Rectal smooth muscle tissue (tissue), 1 donor: ENCODE measurements around the gene EDRF1.
"Not testable (repeated sequence)": the region's sequence is repeated elsewhere in the genome, so short reads cannot be mapped to it uniquely, and the experiment has no call there.

Experiments used
- H3K27ac ChIP-seq: one replicate; pipeline ENCODE4 v1.7.0; 2013; ENCODE audit warnings: low read depth, low read length, inconsistent platforms
- H3K27me3 ChIP-seq: one replicate; pipeline ENCODE4 v1.7.0; 2013; ENCODE audit warnings: low read length; ENCODE audit not compliant: control insufficient read depth, insufficient read depth
- H3K36me3 ChIP-seq: one replicate; pipeline ENCODE4 v1.7.0; 2013; ENCODE audit warnings: low read length; ENCODE audit not compliant: control insufficient read depth, insufficient read depth
- H3K4me1 ChIP-seq: one replicate; pipeline ENCODE4 v1.7.0; 2013; ENCODE audit warnings: low read length; ENCODE audit not compliant: control insufficient read depth, insufficient read depth
- H3K4me3 ChIP-seq: one replicate; pipeline ENCODE4 v1.7.0; 2013; ENCODE audit warnings: low read length
- H3K9ac ChIP-seq: one replicate; pipeline ENCODE4 v1.7.0; 2013; ENCODE audit warnings: low read length

The EDRF1 gene

DNA sequence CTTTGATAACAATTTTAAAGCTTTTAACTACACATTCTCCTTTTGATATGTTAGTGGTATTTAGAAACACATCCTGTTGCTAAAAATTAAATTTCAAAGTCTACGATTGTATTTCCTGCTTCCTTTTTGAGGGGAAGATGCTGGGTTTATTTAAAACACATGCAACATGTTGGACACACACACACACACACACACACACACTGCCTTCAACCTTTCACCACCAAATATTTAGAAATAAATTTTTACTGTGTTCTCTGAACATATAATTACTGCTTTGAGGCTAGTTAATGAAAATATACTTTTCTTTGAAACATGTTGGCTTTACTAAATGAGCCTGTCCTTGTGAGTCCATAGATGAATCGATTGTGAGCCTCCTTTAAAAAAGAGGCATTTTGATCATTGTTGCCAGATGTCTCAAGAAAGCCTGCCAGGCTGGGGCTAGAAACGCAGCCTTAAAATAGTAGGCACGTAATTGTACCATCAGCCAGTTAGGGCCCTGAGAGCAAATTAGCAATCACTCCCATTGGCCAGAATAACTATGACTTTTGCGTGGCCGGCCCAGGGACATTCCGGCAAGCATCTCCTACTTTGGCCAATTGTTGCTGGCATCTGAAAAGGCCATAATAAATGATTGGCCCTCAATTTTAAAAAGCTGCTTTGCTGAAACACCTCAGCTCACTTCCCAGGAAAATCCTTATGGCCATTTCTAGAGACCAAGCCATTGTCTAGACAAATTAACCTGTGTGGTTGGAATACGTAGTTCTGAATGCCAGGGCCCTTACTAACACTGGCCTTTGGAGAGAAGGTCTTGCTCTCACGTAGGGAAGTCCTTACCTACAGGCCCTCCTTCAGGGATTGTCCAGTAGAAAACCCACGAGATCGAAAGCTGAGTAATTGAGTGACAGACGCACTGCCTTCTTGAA is 26.6 kb upstream of the EDRF1 start:
- Histone ChIP-seq H3K4me3 (no peak overlapping the region), H3K27me3 (peaks cover 4% of the 10 kb centered on the region), H3K9ac (no peak overlapping the region), H3K27ac (no peak overlapping the region), H3K36me3 (no peaks in the 10 kb centered on the region), H3K4me1 (no peaks in the 10 kb centered on the region)

DNA sequence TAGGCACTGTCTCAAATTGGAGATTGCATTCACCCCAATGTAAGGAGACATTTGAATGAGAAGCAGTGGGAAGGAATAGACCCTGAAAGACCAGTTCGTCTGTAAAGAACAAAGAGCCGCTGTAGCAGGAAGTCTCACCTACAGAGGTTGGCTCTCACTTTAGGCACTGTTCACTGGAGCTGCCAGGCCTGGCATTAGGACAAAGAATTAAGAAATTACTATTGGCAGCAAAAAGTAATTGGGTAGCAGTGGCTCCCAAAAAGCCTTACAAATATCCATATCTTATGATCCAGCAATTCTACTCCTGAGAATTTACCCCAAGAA is 26.0 kb upstream of the EDRF1 start:
- H3K36me3 ChIP-seq = no peaks in the 10 kb centered on the region
- H3K4me1 ChIP-seq = no peaks in the 10 kb centered on the region
- no peak overlapping the region for H3K4me3 ChIP-seq
- H3K27me3 ChIP-seq = peaks cover 4% of the 10 kb centered on the region
- no peak overlapping the region for H3K9ac ChIP-seq
- H3K27ac ChIP-seq = no peak overlapping the region

DNA sequence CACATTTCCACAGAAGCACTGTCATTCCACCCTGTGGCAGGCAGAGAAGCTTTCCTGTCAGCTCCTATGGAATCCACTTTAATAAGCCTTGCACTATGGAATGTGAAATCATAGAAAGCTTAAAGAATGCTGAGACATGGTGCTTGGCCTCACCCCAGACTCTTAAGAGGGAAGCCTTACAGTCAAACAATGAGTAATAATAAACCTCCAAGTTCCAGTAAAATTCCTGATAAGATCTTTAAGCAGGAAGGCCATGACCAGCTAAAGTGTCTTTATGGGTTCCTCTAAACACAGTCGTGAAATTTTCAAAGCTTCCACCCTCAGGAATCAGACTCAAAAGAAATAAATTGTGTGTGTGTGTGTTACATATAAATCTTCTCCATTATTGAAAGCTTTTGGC is 24.6 kb upstream of the EDRF1 start:
- Histone ChIP-seq H3K27ac (no peak overlapping the region), H3K27me3 (peaks cover 4% of the 10 kb centered on the region), H3K4me1 (no peaks in the 10 kb centered on the region), H3K36me3 (no peaks in the 10 kb centered on the region), H3K4me3 (no peak overlapping the region), H3K9ac (no peak overlapping the region)

DNA sequence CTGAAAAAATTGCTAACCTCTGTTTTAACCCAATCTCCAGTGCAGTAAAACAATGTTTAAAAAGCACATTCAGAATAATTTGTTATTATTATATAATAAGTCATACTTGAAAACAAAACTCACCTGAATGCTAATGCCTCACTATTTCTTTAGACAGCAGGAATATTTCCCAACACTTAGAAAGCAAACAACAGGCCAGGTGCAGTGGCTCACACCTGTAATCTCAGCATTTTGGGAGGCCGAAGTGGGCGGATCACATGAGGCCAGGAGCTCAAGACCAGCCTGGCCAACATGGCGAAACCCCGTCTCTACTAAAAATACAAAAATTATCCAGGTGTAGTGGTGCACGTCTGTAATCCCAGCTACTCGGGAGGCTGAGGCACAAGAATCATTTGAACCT is 22.6 kb upstream of the EDRF1 start:
- H3K27me3 ChIP-seq, H3K27ac ChIP-seq, H3K9ac ChIP-seq, H3K36me3 ChIP-seq, H3K4me1 ChIP-seq, H3K4me3 ChIP-seq: not testable (repeated sequence)

DNA sequence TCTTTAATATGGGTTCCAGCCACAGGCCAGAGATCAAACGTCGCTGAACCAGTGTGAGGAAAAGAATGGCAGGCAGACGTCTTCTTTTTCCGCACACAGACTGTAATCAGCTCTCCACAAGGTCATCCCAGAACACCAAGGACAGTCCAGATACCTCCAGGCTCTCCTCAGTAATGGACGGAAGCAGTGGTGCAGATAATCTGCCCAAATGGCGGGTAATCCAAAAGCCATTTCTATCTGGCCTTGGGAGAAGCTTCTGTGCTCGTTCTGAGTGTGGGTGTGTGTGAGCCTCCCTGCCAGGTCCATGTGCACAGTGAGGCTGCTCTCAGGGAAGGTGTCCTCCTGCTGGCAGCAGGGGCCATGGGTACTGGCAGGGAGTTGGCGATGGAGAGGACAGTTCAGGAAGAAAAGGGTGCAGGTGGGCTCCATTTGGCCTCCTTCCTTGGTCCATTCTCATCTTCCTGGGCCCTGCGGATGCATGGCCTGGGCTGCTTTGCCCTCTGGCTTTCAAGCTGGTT is 21.0 kb upstream of the EDRF1 start:
- no peak overlapping the region for H3K4me3 ChIP-seq
- H3K9ac ChIP-seq = no peak overlapping the region
- H3K4me1 ChIP-seq = no peaks in the 10 kb centered on the region
- no peaks in the 10 kb centered on the region for H3K36me3 ChIP-seq
- no peak overlapping the region for H3K27ac ChIP-seq
- H3K27me3 ChIP-seq = no peaks in the 10 kb centered on the region

DNA sequence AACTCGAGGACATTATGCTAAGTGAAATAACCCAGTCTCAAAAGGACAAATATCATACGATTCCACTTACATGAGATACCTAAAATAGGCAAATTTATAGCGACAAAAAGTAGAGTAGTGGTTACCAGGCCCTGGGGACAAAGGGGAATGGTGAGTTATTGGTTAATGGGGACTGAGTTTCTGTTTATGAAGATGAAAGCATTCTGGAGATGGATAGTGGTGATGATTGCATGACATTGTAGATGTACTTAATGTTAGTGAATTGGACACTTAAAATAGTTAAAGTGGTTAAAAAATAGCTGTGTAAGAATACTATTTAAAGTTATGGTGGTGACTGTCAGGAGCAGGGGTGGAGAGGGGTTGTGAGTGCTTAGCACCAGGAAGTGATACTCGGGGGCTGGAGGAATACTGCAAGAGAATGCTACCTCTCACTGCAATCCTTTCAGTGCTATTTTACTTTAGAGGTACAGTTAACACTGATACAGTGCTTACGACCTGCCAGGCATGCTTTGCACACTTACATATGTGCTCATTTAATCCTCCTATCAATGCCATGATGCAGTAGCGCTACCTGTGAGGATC is 19.9 kb upstream of the EDRF1 start:
- H3K27me3 ChIP-seq = no peaks in the 10 kb centered on the region
- no peak overlapping the region for H3K27ac ChIP-seq
- H3K4me3 ChIP-seq = no peak overlapping the region
- H3K9ac ChIP-seq = no peak overlapping the region
- H3K4me1 ChIP-seq = no peaks in the 10 kb centered on the region
- no peaks in the 10 kb centered on the region for H3K36me3 ChIP-seq

DNA sequence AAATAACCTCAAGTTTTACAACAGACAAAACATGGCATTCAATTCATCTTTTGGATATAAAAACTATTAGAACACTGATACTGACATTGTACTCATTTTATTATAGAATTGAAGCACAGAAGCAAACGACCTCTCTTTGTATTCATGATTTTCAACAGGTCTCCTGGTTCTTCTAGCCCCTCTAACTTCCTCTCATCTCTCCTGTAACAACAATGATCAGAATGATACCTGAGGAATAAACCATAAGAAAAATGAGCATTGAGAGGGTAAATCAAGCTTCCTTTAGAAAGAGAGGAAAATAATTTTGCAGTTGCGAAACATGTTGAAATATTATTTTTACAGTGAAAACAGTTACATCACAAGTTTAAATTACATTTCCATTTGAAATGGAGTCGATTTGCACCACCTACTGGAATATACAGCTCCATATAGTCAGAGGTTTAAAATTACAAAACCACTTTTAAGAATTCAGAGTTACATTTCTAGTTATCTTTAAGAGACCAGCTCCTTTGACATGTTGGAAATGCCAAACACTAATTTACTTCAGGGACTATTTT is 19.1 kb upstream of the EDRF1 start:
- Histone ChIP-seq H3K4me3 (no peak overlapping the region), H3K9ac (no peak overlapping the region), H3K4me1 (no peaks in the 10 kb centered on the region), H3K27me3 (no peaks in the 10 kb centered on the region), H3K36me3 (no peaks in the 10 kb centered on the region), H3K27ac (no peak overlapping the region)

DNA sequence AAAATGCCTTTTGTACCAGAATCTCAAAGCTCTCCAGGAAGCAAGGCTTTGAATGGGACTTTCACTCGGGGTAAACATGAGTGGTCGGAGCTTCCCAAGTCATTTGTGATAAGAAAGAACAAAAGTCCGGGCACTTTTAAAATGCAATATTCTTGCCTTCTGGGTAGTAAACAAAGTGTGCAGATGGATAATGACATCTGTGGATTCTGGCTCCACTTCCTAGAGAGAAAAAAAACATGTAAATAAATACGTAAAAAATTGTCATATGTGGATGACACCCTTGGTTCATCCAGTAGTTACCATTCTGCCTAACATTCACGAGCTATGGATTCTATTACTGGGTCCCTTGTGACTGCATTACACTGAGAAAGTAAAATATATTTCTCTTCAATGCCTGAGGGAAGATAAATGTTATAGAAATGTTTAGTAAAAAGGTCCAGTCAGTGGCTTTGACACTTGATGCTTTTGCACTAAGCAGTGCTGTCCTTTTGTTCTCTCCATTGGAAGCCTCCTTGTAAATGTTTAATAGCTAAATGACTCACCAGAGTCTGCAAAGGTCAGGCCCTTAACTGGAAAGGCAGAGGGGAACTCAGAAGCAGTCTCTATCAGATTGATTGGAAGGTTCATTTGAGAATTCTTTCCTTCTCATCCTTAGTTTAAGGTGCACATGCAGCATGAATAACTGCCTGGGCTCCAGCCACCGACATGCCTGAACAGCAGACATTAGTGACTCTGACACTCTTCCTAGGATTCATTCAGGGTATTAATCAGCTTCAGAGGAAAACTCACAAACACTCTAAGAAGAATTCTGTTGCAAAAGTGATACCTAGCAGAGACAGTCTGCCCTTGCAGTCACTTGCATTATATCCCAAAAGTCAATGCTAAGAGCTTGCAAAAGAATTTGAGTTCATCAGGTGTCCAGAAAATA is 11.7 kb upstream of the EDRF1 start:
- no peaks in the 10 kb centered on the region for H3K27me3 ChIP-seq
- peaks cover 2% of the 10 kb centered on the region for H3K4me1 ChIP-seq
- H3K27ac ChIP-seq = no peak overlapping the region
- no peak overlapping the region for H3K4me3 ChIP-seq
- no peak overlapping the region for H3K9ac ChIP-seq
- no peaks in the 10 kb centered on the region for H3K36me3 ChIP-seq

DNA sequence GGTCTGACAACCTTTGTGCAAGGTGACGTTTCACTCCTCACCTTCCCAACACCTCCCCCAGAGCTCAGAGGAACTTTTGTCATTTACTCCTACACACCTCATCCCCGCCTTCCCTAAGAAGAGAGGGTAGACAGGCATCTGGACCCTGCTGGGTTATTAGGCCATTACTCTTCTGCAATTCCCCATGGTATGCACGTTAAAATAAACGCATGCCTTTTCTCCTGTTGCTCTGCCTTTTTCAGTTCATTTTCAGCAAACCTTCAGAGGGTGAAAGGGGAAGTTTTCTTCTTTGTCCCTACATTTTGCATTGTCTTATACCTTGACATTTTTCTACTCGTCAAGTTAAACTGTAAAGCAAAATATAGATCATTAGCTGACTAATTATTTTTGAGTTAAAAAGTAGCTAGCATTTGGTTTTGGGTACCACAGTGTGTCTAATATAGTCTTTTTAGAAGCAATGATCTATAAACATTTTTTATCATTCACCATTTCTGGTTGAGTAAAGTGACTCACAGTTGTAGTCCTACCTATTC is 10.5 kb upstream of the EDRF1 start:
- H3K27ac ChIP-seq = no peak overlapping the region
- H3K4me1 ChIP-seq = peaks cover 2% of the 10 kb centered on the region
- H3K4me3 ChIP-seq = no peak overlapping the region
- no peaks in the 10 kb centered on the region for H3K27me3 ChIP-seq
- H3K36me3 ChIP-seq = no peaks in the 10 kb centered on the region
- H3K9ac ChIP-seq = no peak overlapping the region

DNA sequence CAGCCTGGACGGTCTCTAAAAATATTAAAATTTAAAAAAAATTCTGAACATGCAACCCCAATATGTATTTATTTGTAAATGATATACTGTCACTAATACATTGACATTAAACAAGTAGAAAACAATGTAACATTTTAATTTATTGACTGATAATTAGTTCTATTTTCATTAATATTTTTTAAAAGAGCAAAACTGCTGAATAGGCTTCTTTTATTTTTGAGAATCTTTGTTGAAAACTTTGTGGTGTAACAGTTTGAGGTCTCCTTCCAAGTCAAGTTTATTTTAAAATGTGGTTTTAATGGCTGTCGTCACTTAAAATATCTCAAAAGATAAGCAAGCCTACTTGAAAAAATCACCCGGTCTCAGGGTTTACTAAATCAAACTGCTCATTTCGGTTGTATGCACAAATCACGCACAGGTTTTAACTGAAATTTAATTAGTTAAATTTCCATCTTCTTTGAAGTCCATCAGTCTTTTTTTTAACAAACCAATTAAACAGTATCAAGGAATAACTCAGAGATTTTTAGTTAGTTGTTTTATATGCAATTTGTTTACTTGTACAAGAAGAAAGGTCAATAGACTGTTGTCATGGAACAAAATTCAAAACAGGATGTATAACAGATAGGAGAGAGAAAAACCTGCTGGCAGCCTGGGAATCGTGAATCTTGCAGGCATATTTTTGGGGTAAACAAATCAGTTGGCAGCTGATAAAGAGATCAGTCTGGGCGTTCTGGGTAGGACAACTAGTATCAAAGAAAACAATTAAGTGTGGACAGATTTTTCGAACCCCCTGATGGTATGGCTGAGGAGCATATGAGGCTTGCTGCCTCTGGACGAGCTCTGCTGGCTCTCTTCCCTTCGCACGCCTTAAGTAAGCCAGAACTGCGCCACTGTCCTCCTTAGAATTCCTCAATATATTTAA is 9.7 kb upstream of the EDRF1 start:
- Histone ChIP-seq H3K27me3 (no peaks in the 10 kb centered on the region), H3K27ac (no peak overlapping the region), H3K4me3 (peak overlapping the region; percentile 30), H3K9ac (no peak overlapping the region), H3K36me3 (no peaks in the 10 kb centered on the region), H3K4me1 (peaks cover 2% of the 10 kb centered on the region)

DNA sequence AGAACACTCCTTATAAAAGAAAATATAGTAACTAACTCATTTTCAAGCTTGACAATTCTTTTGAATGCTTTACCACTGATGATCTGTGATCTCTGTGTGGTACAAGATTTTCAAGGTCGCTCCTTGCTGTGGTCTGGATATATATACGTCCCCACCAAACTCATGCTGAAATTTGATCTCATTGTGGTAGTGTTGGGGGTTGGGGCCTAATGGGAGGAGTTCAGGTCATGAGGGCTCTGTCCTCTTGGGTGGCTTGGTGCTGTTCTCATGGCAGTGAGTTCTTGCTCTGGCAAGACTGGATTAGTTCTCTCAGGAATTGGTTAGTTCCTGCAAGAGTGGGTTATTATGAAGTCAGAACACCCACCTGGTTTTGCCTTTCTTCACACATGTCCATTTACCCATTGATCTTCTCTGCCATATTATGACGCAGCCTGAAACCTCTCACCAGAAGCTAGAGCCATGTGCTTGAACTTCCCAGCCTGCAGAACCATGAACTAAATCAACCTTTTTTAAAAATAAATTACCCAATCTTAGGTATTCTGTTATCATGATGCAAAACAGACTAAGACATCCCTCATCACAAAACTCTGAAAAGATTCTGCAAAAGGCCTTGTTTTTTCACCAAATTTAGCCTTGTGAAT is 8.3 kb upstream of the EDRF1 start:
- no peaks in the 10 kb centered on the region for H3K27me3 ChIP-seq
- H3K36me3 ChIP-seq = no peaks in the 10 kb centered on the region
- no peak overlapping the region for H3K4me3 ChIP-seq
- H3K4me1 ChIP-seq = peaks cover 2% of the 10 kb centered on the region
- H3K9ac ChIP-seq = no peak overlapping the region
- H3K27ac ChIP-seq = no peak overlapping the region
